HTR-8/SVneo (cell line): Measurements from ENCODE around the gene CDYL.

ENCODE experiments used
- DNase-seq: peaks from one replicate; pipeline ENCODE4 v3.0.0; 2011; ENCODE audit warnings: low spot score, mixed read lengths; ENCODE audit not compliant: insufficient read length
- FAIRE-seq: peaks from 2 replicates; lab custom pipeline; 2011; peaks lifted over from hg19 to GRCh38; lab: Jason Lieb, UNC

Gene CDYL

GRCh38 chr6:4772750-4773149, 3.5 kb upstream of the CDYL start:
- no peak for FAIRE-seq
- no peak for DNase-seq

GRCh38 chr6:4773181-4773580, 3.0 kb upstream of the CDYL start:
- no peak for DNase-seq
- no peak for FAIRE-seq

GRCh38 chr6:4774296-4774695, 1.9 kb upstream of the CDYL start:
- no peak for DNase-seq
- no peak for FAIRE-seq

GRCh38 chr6:4774715-4775493, 1.3 kb upstream of the CDYL start:
- FAIRE-seq (no peak), DNase-seq (no peak)

- DNase-seq: peak; percentile 81
Measured at GRCh38 chr6:4775494-4776130, 592 bp upstream of the CDYL start.

GRCh38 chr6:4776493-4777393, 539 bp downstream of the CDYL start:
- FAIRE-seq: no peak
- DNase-seq: peak; percentile 28

More at GRCh38 chr6:4775494-4776130, 592 bp upstream of the CDYL start:
- peak; percentile 42 for FAIRE-seq

GRCh38 chr6:4777394-4777935, 1.3 kb downstream of the CDYL start:
- peak; percentile 58 for FAIRE-seq
- no peak for DNase-seq

GRCh38 chr6:4778086-4778485, 1.9 kb downstream of the CDYL start:
- no peak for DNase-seq
- FAIRE-seq: no peak

GRCh38 chr6:4780360-4780812, 4.2 kb downstream of the CDYL start:
- DNase-seq: no peak
- FAIRE-seq: no peak

GRCh38 chr6:4781426-4781825, 5.2 kb downstream of the CDYL start:
- DNase-seq (no peak), FAIRE-seq (no peak)

GRCh38 chr6:4781967-4782575, 5.9 kb downstream of the CDYL start:
- DNase-seq (no peak), FAIRE-seq (no peak)

GRCh38 chr6:4786996-4787395, 10.8 kb downstream of the CDYL start:
- DNase-seq (no peak), FAIRE-seq (no peak)

GRCh38 chr6:4788482-4788881, 12.3 kb downstream of the CDYL start:
- no peak for FAIRE-seq
- no peak for DNase-seq

- FAIRE-seq: no peak
- no peak for DNase-seq
Measured at GRCh38 chr6:4788953-4789584, 12.9 kb downstream of the CDYL start.

GRCh38 chr6:4790158-4790899, 14.1 kb downstream of the CDYL start:
- DNase-seq (no peak), FAIRE-seq (no peak)

- FAIRE-seq (no peak), DNase-seq (no peak)
Measured at GRCh38 chr6:4794140-4794707, 18.0 kb downstream of the CDYL start.

- no peak for FAIRE-seq
Measured at GRCh38 chr6:4797587-4797986, 21.4 kb downstream of the CDYL start.

GRCh38 chr6:4799912-4800311, 23.7 kb downstream of the CDYL start:
- FAIRE-seq: no peak
- no peak for DNase-seq

More at GRCh38 chr6:4797587-4797986, 21.4 kb downstream of the CDYL start:
- no peak for DNase-seq
